HG02623 (cell line): ENCODE measurements around the gene GPR160.
"Not testable (repeated sequence)": the region's sequence is repeated elsewhere in the genome, so short reads cannot be mapped to it uniquely, and the experiment has no call there.

Source experiments
- ATAC-seq: cut with Tn5 transposase; IDR thresholded peaks from one replicate; pipeline ENCODE4 v1.9.1; 2021; ENCODE audit warnings: moderate library complexity; ENCODE audit not compliant: unreplicated experiment

The GPR160 gene

DNA sequence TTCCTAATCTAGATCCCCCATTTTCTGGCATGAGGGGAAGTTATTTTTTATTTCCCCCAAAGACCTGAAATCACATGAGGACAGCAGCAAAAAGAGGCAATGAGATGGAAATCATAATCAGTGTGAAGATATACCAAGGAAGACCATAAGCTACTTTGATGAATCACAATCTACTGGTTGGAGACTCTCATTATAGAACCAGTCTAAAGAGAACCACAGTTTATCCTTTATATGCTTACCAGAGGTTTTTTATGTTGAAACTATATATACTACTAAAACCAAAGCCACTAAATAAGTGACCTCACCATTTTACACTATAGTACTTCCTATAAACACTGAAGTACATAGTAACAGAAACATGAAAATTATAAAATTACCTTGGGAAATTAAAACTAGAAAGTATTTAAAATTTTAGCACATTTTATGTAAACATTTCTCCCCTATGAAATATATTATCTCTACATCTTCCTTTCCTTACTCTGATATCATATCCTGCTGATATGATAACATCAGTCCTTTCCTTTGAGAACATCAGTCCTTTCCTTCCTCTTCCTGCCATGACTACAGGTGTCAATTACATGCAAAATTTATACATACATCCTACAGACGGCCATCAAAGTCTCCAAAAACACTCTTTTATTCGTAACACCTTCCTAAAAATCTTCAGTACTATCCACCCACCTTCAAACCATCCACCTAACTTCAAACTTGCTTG is 71.9 kb downstream of the GPR160 start:
- ATAC-seq, result no peak

DNA sequence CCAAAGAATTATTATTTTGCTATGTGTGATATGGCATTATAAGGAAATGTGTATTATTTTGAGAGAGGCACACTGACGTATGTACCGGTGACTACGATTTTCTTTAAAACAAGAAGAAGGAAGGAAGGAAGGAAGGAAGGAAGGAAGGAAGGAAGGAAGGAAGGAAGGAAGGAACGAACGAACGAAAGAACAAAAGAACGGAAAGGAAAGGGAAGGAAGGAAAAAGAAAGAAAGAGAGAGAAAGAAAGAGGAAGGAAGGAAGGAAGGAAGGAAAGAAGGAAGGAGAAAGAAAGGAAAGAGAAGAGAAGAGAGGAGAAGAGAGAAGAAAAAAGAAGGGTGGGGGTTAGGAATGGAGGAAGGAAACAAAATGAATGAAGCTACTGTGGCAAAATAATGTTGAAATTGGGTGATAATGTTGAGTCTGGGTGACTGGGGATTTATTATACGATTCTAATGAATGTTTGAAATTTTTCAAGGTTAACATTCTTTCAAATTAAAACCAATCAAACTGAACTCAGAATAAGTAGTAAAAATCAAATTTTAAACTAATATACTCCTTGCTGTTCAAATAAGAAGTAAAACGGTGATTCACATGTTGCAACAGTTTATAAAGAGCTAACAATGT is 73.5 kb downstream of the GPR160 start:
- no peak for ATAC-seq

DNA sequence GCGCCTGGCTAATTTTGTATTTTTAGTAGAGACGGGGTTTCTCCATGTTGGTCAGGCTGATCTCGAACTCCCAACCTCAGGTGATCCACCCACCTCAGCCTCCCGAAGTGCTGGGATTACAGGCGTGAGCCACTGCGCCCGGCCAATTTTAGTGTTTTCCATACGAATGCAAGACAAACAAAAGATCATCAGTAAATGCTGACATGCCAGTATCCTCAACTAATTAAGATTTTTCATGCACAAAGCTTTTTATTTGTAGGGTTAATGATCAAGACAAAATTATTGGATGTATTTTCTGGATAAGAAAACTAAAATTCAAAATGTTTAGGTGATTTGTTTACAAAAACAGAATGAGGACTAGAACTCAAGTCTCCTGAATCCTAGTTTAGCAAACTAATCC is 76.4 kb downstream of the GPR160 start:
- ATAC-seq, result not testable (repeated sequence)

DNA sequence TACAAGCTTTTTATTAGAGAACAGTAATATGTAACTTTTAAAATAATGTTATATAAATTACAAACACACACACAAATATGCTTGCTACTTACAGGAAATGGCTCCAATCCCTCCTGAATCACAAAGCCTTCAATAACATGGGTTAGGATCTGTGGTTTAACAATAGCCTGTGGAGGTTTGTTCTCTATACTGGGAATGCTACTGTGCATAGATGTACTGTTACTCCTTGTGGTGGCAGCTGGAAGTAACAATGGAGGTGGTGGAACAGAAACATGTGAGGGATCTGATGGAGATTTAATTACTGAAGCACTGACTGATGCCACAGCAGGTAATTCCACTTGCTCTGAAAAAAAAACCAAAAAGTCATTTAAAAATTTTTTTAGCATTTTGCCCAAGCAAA is 79.3 kb downstream of the GPR160 start:
- no peak for ATAC-seq

DNA sequence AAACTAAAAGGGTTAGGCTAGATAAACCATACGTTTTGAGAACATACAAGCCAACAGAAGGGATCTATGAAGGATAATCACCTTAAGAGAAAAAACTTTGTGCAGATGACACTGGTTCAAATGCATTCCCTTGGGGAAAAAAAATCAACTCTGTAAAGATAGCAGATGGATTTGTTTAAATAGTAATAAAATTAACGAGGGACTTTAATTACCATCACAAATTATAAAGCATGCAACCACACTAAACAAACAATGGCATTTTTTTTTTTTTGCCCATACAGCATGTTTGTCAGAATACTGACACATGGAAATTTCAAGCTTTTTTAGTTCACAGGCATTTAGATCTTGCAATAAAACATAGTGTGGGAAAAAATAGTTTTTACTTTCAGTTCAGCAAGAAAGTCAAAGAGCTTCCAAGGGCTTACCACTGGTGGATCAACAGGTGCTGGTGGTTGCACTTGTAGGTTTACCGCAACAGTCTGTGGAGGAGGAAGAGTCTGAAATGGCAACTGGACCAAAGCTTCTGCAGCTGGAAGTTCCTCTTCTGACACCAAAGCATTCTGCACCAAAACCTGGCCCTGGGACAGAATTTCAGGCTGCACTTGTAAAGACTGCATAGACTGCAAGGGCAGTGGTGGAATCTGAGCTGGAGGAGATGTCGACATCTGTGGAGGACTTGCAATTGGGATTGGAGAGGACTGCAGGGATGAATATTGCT is 90.6 kb downstream of the GPR160 start:
- peak; percentile 89 for ATAC-seq

DNA sequence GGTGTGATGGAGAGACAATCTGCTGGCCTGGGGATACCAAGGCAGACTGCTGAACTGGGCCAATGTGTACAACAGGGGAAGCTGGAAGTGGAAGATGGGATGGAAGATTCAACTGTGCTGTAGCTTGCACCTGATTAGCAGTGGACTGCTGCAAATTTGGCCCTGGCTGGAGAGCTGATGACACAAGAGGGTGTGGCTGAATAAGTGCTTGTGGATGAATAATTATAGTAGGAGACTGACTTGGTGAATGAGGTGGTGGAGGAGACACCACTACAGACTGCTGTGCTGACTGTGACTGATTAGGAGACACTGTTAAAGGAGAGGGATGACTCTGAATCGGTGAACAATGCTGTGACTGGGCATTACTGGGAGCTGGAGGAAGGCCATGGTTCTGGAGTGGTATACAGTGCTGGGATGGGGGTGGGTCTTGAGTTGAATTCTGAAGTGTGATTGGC is 91.2 kb downstream of the GPR160 start:
- ATAC-seq, result peak; percentile 33

DNA sequence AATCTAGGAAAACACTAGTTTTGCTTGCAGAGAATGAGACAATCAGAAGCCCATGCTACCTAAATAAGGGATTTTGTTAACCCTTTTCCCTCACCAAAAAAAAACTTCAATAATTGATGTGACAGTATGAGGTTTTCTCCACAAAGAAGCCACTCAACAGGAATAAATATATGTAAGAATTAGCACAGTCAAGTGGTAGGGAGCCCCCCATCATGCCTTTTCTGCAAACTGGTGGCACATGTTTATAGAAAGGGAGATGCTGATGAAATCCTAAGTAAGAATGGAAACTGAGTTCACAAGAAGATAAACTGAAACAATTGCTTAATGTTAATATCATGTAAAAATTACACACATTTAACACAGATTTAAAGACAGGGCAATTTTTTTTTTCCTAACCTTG is 92.7 kb downstream of the GPR160 start:
- ATAC-seq, result no peak

DNA sequence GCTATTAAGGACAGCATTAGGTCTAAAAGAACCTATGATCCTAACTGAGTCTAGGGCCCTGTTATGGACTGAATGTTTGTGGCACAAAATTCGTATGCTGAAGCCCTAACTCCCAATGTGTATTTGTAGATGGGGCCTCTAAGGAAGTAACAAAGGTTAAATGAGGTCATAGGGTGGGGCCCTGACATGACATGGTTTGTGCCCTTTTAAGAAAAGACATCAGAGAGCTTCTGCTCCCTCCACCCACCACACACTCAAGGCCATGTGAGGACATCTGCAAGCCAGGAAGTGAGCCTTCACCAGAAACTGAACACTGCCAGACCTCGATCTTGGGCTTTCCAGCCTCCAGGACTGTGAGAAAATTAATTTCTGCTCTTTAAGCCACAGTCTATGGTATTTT is 94.5 kb downstream of the GPR160 start:
- no peak for ATAC-seq
